Epithelial cell of esophagus (primary cell): Measurements from ENCODE around the gene ACOT13.

Experiments used
- DNase-seq: peaks from one replicate; pipeline ENCODE4 v3.0.0; 2010; ENCODE audit warnings: low read depth
- H3K4me3 ChIP-seq: 2 replicates; pipeline ENCODE4 v1.5.1; 2011; ENCODE audit warnings: mild to moderate bottlenecking, low read length, control low read depth
- CTCF ChIP-seq: IDR thresholded peaks from 2 replicates; pipeline ENCODE4 v1.5.1; 2011; ENCODE audit warnings: low read depth, mild to moderate bottlenecking, low read length, control low read depth, inconsistent platforms; ENCODE audit not compliant: insufficient read depth; ENCODE audit errors: missing control alignments

ACOT13 gene

GRCh38 chr6:24686408-24686807 lies 19.5 kb downstream of the ACOT13 start:
- H3K4me3 ChIP-seq = no peak overlapping the region
- no peak for TF ChIP-seq CTCF
- DNase-seq = no peak

- no peak for TF ChIP-seq CTCF
- DNase-seq = peak; percentile 5
- H3K4me3 ChIP-seq = no peak overlapping the region
Measured at GRCh38 chr6:24686946-24687345, 20.1 kb downstream of the ACOT13 start.

- no peak for TF ChIP-seq CTCF
- H3K4me3 ChIP-seq = no peak overlapping the region
- DNase-seq = no peak
Measured at GRCh38 chr6:24689964-24690363, 23.1 kb downstream of the ACOT13 start.

- no peak overlapping the region for H3K4me3 ChIP-seq
- TF ChIP-seq CTCF = no peak
- no peak for DNase-seq
Measured at GRCh38 chr6:24690593-24690992, 23.7 kb downstream of the ACOT13 start.

GRCh38 chr6:24691550-24691949 lies 24.7 kb downstream of the ACOT13 start:
- no peak for DNase-seq
- no peak for TF ChIP-seq CTCF
- no peak overlapping the region for H3K4me3 ChIP-seq

DNA sequence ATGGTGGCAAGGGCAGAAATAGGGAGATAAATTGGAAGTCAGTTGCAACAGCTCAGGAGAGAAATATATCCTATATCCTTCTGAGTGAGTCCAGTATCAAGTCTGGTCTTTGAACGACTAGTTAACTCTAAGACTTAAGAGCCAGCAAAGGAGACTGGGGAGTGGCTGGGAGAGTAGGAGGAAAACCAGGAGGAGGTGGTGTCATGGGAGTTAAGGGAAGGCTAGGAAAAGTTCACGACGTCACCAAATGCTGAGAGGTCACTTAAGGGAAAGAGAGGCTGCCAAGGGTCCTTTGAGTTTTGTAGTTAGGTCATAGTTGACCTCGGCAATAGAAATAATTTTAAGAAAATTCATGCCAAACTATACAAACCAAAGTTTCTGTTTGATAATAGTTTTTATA lies 25.1 kb downstream of the ACOT13 start:
- TF ChIP-seq CTCF = no peak
- no peak overlapping the region for H3K4me3 ChIP-seq
- no peak for DNase-seq

- no peak for TF ChIP-seq CTCF
- DNase-seq = no peak
- H3K4me3 ChIP-seq = no peak overlapping the region
Measured at GRCh38 chr6:24692415-24692814, 25.5 kb downstream of the ACOT13 start.
